ENCODE results near the gene PSMB9. TPM values are rescaled to one million over a fixed set of nuclear protein-coding genes. Genes with fewer than 3 reads are reported as not detected.

PSMB9 gene
- total RNA-seq, 4 donors from 2014 or later = 21.6 to 49.9 (median 30.7) TPM

DNA sequence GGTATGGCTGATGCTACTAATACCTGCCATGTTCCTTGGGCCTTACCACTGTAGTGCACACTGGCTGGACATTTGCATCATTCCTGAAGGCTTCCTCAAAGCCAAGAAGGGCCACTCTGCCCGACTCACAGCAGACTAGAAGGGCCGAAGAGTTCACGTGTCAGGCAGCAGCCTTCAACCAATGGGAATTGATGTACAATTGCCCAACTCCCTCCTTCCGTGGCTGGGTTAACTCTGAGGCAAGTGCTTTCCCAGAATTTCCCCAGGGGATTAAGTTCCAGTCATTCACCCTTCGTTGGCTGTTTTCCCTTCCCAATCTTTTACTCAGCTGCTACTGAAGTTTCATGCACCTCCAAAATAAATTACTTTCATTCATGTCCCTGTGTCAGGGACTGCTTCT lies 29.8 kb downstream of the PSMB9 start:
- TF ChIP-seq CTCF (IDR thresholded peaks at IDR 0.05; ENCODE audit: low read depth) = no peak

DNA sequence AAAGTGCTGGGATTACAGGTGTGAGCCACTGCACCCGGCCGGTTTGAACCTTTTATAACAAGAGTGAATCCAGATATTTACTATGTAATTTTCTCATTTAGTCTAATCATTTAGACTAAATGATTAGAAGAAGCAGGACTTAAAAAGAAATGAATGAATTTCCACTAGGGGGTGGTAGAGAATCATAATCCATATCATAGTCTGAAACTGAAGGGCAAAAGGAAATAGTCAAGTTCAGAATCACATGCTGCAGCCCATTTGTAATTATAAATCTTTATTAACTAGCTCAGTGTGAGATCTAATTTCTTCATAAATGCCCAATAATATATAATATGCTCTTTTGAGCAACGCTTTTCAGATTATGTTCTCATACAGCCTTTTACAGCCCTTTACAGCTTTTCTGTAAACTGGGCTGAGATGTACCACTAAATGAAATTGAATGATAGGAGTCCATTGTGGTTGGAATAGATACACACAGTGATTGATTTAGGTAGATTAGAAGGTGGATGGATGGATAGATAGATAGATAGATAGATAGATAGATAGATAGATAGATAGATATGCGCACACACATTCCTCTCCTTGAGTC lies 31.8 kb downstream of the PSMB9 start:
- TF ChIP-seq CTCF (IDR thresholded peaks at IDR 0.05; ENCODE audit: low read depth) = no peak

- no peak for TF ChIP-seq CTCF (IDR thresholded peaks at IDR 0.05; ENCODE audit: low read depth)
These were observed 32.8 kb downstream of the PSMB9 start for GRCh38 chr6:32886681-32887383.

DNA sequence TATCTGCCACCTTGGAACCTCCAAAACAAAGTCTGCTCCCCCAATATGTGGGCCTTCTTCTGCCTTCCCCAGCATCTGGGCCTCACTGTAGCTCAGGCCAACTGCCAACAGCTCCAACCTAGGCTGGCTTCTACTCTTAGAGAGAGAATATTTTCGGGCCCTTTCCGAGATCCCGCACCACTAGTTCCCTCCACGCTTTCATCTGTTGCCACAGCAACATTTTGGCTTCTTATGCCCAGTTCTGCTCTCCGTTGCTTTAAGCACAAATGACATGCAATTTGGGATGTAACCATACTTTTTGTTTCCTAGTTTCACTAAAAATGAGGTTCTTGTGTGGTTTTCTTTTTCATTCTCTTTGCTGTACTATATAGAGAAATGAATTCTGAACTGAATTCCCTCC lies 33.6 kb downstream of the PSMB9 start:
- TF ChIP-seq CTCF (IDR thresholded peaks at IDR 0.05; ENCODE audit: low read depth) = no peak

DNA sequence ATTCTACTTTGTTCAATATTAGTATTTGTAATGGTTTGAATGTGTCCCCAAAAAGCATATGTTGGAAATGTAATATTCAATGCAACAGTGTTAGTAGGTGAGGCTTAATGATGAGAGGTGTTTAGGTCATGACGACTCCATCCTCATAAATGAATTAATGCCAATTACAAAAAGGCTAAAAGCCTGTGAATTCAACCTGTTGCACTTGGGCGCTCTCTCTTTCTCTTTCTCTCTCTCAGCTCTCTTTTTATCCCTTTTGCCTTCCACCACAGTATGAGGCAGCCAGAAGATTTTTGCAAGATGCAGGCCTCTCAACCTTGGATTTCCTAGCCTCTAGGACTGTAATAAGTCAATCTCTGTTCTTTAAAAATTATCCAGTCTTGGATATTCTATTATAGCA lies 34.6 kb downstream of the PSMB9 start:
- TF ChIP-seq CTCF (IDR thresholded peaks at IDR 0.05; ENCODE audit: low read depth) = no peak

DNA sequence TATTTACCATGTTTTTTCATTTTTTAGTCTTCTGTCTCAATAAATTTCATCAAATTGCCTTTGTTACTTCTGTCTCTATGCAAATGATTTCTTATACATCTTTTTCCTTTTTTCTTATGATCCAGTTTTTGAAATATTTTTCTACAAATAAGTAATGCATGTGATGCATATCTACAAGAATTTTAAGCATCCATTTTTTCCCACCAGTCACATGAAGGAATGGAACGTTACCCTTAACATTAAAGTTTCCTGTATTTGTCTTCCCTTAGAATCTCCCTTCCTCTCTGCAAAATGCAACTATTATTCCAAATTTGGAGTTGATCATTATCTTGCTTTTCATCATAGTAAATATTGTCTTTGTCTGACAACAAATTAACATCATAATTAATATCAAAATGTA lies 35.5 kb downstream of the PSMB9 start:
- no peak for TF ChIP-seq CTCF (IDR thresholded peaks at IDR 0.05; ENCODE audit: low read depth)

DNA sequence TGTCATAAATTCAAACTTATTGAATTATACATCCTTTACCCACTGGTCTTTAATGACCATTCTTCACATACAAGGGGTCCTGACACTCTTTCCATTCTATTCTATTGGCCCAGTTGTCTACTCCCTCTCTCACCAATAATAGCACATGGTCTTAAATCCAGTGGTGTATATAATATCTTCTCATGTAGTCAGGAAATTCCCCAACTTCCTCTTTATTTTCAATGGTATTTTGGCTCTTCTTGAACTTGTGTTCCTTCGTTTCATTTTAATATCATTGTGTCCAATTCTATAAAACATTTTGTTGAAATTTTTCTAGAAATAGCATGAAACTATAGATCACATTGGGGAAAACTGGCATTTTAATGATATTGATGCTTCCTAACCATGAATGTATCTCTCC lies 36.8 kb downstream of the PSMB9 start:
- no peak for TF ChIP-seq CTCF (IDR thresholded peaks at IDR 0.05; ENCODE audit: low read depth)
